NCI-H345 treated with DMSO at 0.1 percent for 48 hours (cell line): Measurements from ENCODE around the gene NT5DC4.

Source experiments
- DNase-seq: peaks from one replicate; lab custom pipeline; 2025; ENCODE audit not compliant: unreplicated experiment; lab: John Stamatoyannopoulos, UW

Gene NT5DC4

DNA sequence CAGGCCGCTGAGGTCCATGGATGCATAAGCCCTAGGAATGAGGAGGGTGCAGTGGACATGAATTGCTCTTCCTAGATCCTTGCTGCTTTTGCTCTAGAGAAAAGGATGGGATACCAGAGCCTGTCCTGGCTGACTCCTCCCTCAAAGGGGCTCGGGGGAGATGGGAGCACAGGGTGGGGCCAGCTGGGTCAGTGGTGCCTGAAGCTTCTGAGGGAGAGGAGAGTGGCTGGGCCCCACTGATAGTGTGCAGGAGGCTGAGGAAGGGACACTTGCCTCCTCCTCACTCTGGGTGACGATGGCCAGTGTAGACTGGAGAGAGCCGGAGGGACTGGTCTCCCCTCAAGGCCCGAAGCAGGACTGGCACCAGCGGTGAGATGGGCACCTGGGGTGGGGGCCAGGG is at the start of gene NT5DC4:
TSS of gene NT5DC4 (plus strand) at position 236 of the 400 bp plus-strand sequence. CDS start at position 296, 60 bp downstream.
- no peak for DNase-seq

DNA sequence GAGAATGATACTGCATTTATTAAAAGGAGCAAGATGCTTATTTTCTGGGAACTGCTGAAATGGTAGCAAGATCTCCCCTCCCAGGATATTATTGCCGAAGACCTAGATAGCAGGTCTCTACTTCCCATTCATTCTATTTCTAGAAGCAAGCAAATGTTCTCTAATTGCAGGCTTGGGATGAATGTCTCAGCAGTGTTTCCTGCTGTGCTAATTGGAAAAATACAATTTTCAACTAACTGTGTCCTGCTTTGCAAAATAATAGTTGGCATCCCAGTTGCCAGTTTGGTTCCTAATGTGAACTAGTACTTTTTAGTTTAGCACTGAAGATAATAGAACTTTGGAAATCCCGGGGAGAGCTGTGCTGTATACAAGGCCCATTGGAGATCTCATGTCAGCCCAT is 49.0 kb upstream of the NT5DC4 start:
- DNase-seq: no peak

DNA sequence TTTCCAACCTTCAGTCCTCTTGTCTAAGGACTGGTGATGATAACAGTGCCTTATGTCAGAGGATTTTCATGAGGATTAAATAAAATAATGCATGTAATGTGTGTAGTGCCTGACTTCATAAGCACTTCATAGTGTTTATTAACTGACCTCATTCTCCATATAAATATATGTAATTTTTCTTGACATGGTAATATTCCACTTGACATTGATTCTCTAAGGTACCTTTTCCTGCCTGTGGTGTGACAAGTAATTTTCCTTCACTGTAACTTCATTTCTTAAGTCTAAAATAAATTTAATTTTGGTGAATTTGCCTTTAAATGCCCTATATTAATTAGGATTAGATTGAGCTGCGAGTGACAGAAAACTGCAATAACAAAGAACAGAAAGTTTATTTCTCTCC is 47.8 kb upstream of the NT5DC4 start:
- no peak for DNase-seq

DNA sequence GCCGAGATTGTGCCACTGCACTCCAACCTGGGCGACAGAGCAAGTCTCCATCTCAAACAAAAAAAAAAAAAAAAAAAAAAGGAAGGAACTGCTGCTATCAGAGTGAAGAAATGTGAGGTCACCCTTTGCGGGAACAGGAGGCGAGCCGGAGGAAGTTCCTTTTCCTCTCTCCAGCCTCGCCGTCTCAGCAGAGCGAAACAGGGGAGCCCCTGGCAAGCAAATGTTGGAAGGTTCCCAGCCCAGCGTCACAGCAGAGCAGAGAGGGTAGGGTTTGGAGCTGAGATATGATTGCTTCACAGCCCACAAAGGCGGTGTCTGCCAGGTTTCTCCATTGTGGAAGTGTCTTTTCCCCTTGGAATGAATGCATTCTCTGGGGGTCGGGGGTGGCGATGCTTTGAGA is 46.6 kb upstream of the NT5DC4 start:
- no peak for DNase-seq

DNA sequence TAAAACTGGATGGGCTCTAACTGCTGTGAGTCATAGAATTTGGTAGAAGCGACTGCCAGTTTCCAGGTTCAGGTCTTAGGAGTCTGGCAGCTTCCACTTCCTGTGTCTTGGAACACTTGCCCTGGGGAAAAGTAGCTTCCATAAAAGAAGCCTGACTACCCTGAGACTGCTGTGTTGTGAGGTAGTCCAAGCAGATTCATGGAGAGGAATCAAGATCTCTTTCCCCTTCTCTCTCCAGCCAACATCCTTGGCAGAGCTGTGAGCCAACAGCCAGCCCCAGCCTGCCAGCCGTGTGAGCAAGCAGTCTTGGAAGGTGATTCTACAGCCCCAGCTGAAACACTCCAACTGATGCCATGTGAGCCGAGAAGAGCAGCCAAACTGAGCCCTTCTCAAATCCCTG is 41.3 kb upstream of the NT5DC4 start:
- no peak for DNase-seq

- DNase-seq: no peak
Measured at GRCh38 chr2:112680666-112681101, 40.1 kb upstream of the NT5DC4 start.

GRCh38 chr2:112682101-112682500 is 38.7 kb upstream of the NT5DC4 start:
- no peak for DNase-seq

DNA sequence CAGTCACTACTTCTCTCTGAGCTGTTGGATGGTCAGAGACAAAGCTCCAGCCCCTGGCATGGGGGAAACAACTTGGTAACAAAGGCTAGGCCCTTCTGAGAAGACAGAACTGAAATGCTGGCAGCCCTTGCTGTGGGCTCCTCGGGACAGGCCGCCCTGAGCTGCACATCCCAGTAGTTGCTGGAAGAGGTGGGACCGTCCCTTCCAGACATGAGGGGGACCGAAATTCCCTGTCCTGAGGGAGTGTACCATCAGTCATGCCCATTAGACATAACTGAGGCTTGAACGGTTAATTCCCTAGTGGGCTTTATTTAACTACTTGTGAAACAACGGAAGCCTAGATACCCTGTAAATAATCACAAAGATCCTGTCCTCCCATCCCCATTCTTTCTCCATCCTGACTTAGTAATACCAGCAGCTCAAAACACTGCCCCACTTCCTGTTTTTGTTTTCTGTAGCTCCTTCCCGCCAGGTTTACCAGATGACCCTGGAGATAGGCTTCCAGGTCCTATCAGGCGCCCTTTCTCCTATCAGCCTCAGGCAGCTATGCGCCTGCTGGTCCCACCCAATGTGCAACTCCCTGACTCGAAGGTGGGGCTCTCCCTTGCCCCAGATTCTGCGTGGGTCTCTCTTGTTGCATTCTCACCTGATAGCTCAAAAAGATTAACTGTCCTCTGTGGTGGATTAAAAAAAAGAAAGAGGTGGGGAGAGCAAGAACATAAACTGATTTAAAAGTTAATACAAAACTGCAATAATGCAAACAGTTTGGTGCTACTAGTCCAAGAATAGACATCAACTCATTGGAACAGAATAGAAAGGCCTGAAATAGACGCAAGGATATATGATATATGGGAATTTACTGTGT is 37.0 kb upstream of the NT5DC4 start:
- DNase-seq: no peak

GRCh38 chr2:112684415-112684775 is 36.4 kb upstream of the NT5DC4 start:
- DNase-seq: no peak

- no peak for DNase-seq
Measured at GRCh38 chr2:112685271-112685884, 35.4 kb upstream of the NT5DC4 start.

DNA sequence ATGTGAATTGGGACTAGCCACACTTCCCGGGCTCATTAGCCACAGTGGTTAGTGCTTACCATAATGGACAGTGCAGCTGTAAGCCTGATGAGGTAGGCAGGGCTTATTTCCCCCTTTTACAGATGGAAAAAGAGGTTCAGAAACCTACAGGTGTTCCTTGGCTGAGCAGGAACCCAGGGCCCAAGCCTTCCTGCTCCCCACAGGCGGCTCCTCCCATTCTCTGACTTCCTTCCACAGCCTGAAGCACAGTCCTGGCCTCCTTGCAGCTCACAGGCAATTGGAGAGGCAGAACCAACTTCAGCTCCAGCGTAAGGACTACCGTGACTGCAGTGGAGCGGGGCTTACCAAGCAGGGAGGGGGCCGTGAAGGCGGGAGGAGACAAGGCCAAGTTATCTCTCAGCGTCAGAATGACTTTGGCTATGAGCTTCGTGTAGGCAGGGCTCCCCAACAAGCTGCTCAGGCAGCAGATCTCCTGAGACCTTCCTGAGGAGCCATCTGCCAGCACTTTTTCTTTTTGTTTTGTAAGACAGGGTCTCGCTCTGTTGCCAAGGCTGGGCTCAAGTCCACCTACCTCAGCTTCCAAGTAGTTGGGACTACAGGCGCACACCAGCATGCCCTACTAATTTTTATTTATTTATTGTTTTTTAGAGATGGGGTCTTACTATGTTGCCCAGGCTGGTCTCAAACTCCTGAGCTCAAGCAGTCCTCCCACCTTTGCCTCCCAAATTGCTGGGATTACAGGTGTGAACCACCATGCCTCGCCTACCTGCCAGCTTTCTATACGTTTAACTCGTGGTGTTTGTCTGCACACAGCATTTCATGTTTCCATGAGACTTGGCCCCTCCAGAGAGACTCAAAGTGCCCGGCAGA is 34.2 kb upstream of the NT5DC4 start:
- DNase-seq: no peak

DNA sequence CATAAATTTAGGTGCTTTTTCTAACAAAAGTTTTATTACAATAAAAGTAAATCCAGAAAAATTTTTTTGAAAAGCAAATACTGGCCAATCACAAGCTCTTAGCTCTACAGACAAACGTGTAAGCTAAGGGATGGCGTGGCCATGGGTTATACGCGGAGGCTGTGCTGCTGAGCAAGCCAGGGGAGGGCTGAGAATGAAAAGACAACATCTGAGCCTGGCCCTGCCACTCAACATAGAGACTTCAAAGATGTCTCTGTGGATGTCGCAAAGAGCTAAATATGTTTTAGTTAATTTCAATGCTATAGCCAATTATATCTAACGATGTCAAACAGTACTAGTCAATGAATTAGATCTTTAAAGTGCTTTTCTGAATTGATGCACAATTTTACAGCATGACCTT is 33.3 kb upstream of the NT5DC4 start:
- no peak for DNase-seq

DNA sequence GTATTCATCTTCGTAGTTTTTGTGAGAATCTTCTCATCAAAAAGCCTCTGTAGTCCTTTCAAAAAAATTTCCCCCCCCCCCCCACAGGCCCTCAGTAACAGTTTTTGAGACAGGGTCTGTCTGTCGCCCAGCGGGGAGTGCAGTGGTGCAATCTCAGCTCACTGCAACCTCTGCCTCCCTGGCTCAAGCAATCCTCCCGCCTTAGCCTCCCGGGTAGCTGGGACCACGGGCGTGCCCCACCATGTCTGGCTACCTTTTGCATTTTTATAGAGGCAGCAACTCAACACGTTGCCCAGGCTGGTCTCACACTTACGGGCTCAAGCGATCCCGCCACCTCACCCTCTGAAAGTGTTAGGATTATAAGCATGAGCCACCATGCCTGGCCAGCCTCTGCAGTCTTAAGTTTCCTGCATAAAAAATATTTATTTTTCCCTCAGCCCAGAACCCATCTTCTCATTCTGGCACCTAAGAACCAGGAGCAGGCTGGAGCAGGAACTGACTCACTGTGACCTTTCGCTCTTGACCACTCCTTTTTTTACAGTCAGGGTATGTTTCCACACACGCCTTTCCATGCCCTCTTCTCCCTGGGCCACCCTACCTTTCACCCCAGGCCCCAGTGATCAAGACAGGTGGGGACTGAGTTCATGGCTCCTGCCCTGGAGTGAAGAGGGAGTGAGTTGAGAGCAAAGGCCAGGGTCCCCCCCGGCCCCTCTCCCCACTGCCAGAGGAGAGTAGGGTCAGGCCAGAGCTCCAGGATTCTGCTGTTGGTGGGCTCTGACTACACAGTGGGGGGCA is 32.5 kb upstream of the NT5DC4 start:
- DNase-seq: no peak

GRCh38 chr2:112690853-112691401 is 29.9 kb upstream of the NT5DC4 start:
- DNase-seq: no peak

- no peak for DNase-seq
Measured at GRCh38 chr2:112691881-112692281, 28.9 kb upstream of the NT5DC4 start.

- no peak for DNase-seq
Measured at GRCh38 chr2:112692495-112692911, 28.3 kb upstream of the NT5DC4 start.

- DNase-seq: no peak
Measured at GRCh38 chr2:112692918-112693317, 27.9 kb upstream of the NT5DC4 start.

DNA sequence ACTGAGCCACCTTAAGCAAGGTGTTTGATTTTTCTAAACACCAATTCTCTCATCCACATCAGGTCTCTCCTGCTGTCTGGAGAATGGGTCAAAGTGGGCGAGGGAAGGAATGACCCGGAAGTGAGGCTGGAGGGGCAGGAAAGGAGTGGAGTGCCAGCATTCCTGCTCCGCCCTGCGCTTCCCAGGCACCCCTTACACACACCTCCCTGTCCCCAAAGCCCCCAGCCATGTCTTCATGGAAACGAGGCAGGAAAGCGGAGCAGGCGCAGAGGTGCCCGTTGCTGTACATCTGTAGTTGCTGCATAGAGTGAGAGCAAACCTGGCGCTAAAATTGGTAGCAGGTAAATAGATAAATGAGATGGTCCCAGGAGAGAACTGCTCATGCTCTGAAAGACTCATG is 27.2 kb upstream of the NT5DC4 start:
- no peak for DNase-seq

- no peak for DNase-seq
Measured at GRCh38 chr2:112694182-112694581, 26.6 kb upstream of the NT5DC4 start.

DNA sequence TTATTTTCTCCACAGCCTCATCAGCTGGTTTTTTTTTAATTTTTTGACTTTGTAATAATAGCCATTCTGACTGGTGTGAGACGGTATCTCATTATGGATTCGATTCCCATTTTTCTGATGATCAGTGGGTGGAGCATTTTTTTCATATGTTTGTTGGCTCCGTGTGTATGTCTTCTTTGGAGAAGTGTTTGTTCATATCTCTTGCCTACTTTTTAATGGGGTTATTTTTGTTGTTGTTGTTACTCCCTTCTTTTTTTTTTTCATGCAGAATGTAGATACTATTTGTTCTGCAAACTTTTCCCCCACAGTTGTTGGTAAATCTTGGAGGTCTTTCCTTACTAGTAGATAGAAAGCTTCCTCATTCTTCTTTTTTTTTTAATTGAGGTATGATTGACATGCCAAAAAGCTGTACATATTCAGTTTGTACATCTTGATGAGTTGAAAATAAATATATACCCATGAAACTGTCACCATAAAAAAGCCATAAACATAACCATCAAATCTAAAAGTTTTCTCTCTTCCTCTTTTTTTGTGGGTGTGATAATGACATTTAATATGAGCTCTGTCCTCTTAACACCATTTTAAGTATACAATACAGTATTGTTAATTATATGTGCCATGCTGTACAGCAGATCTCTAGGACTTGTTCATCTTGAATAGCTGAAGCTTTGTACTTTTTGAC is 21.8 kb upstream of the NT5DC4 start:
- DNase-seq: no peak
